HG03066 (cell line): ENCODE results near the gene CYP21A2.
"Not testable (repeated sequence)": the region's sequence is repeated elsewhere in the genome, so short reads cannot be mapped to it uniquely, and the experiment has no call there.

Experiments
- ATAC-seq: cut with Tn5 transposase; IDR thresholded peaks from one replicate; pipeline ENCODE4 v1.9.1; 2021; ENCODE audit warnings: low read depth; ENCODE audit not compliant: unreplicated experiment

CYP21A2 gene

GRCh38 chr6:32037598-32038524 lies at the start of gene CYP21A2:
Gene CYP21A2, plus strand, starts transcription at chr6:32038415. Its CDS starts 8 bp downstream, at chr6:32038423.
- ATAC-seq = not testable (repeated sequence)

- ATAC-seq = not testable (repeated sequence)
Measured at GRCh38 chr6:31989363-31989762, 48.9 kb upstream of the CYP21A2 start.

GRCh38 chr6:31994421-31994820 lies 43.8 kb upstream of the CYP21A2 start:
- ATAC-seq = not testable (repeated sequence)

GRCh38 chr6:31996385-31996784 lies 41.8 kb upstream of the CYP21A2 start:
- not testable (repeated sequence) for ATAC-seq

GRCh38 chr6:32002546-32003268 lies 35.5 kb upstream of the CYP21A2 start:
- not testable (repeated sequence) for ATAC-seq

- not testable (repeated sequence) for ATAC-seq
Measured at GRCh38 chr6:32003301-32003700, 34.9 kb upstream of the CYP21A2 start.

GRCh38 chr6:32004393-32004792 lies 33.8 kb upstream of the CYP21A2 start:
- ATAC-seq = not testable (repeated sequence)

- ATAC-seq = not testable (repeated sequence)
Measured at GRCh38 chr6:32004864-32005537, 33.2 kb upstream of the CYP21A2 start.

- ATAC-seq = not testable (repeated sequence)
Measured at GRCh38 chr6:32005538-32005880, 32.7 kb upstream of the CYP21A2 start.

- not testable (repeated sequence) for ATAC-seq
Measured at GRCh38 chr6:32005991-32006529, 32.2 kb upstream of the CYP21A2 start.

GRCh38 chr6:32007086-32007485 lies 31.1 kb upstream of the CYP21A2 start:
- ATAC-seq = not testable (repeated sequence)

- ATAC-seq = not testable (repeated sequence)
Measured at GRCh38 chr6:32008037-32008436, 30.2 kb upstream of the CYP21A2 start.

- not testable (repeated sequence) for ATAC-seq
Measured at GRCh38 chr6:32008616-32009015, 29.6 kb upstream of the CYP21A2 start.

GRCh38 chr6:32009537-32009936 lies 28.7 kb upstream of the CYP21A2 start:
- ATAC-seq = not testable (repeated sequence)

GRCh38 chr6:32010856-32011530 lies 27.2 kb upstream of the CYP21A2 start:
- not testable (repeated sequence) for ATAC-seq

GRCh38 chr6:32012941-32013617 lies 25.1 kb upstream of the CYP21A2 start:
- not testable (repeated sequence) for ATAC-seq

- not testable (repeated sequence) for ATAC-seq
Measured at GRCh38 chr6:32013738-32014137, 24.5 kb upstream of the CYP21A2 start.

GRCh38 chr6:32014547-32014946 lies 23.7 kb upstream of the CYP21A2 start, which contains the start of gene C4B:
Gene C4B, plus strand, starts transcription at chr6:32014795. Its CDS starts 51 bp downstream, at chr6:32014846.
- not testable (repeated sequence) for ATAC-seq

GRCh38 chr6:32022100-32022499 lies 16.1 kb upstream of the CYP21A2 start:
- ATAC-seq = not testable (repeated sequence)
